HG03521 (cell line): ENCODE data around the gene ARVCF.

Source experiments
- ATAC-seq: cut with Tn5 transposase; IDR thresholded peaks from one replicate; pipeline ENCODE4 v1.9.1; 2021; ENCODE audit warnings: mild to moderate bottlenecking, moderate library complexity; ENCODE audit not compliant: unreplicated experiment

The ARVCF gene

GRCh38 chr22:19987394-19988306, 29.0 kb downstream of the ARVCF start:
- ATAC-seq = no peak

GRCh38 chr22:19986410-19987341, 29.9 kb downstream of the ARVCF start:
- peak; percentile 47 for ATAC-seq

DNA sequence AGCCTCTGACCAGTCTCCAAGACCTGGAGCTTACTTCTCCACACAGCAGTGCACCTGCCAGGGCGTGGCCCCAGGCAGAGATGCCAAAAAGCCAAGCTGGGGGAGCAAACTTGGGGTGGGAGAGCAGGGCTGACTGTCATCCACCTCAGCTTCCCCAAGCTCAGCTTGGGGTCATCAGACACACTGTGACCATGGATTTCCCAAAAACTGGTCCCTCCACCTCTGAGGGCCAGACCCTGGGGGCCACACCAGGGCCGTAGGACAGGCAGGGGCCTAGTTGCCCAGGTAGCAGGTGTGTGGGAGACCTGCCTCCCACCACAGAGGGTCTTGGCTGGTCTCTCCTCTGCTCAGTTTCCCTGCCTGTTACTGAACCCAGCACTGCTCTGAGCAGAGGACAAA, 30.6 kb downstream of the ARVCF start:
- ATAC-seq = no peak

DNA sequence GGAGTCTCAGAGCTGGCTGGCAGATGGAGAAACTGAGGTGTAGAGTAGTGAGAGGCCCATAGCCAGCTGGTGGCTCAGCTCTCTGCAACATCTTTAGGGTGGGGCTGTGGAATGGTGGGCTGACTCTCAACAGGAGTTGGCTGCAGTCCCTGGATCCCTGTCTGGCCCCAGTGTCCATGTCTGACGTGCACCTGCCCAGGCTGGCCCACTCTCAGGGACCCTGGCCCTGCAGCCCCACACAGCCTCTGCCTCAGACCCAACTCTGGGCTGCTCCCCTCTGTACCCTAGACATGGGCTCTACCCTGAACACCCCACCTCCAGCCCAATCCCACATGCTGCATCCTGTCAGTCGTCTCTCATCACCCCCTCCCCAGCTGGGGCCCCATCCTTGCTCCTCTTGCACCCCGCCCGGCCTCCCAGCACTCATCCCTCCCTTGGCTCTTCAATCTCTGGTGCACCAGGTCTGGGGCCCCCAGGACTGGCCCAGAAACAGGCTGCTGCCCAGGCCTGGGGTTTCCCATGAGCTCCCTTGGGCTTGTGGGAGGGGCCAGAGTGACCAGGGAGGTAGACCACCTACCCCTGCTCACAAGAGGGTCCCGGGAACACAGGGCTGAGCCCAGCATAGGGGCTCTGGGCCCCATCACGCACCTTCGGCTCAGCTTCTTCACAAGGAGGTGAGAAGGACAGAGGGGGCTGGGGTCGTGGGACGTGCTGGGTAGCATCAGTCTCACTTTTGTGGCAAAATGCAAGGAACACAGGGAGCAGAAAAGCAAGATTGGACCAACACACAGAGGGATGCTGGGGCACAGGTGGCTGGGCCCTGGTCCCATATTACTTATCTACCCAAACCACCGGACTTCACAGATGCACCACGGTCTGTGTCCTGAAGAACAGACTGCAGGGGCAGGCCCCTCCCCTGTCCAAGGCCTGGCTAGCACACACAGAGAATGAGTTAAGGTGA, 31.5 kb downstream of the ARVCF start:
- no peak for ATAC-seq

GRCh38 chr22:19984201-19984753, 32.3 kb downstream of the ARVCF start:
- no peak for ATAC-seq

GRCh38 chr22:19983741-19984140, 32.9 kb downstream of the ARVCF start:
- no peak for ATAC-seq

- no peak for ATAC-seq
Measured at GRCh38 chr22:19982991-19983578, 33.5 kb downstream of the ARVCF start.

- ATAC-seq = no peak
Measured at GRCh38 chr22:19981961-19982920, 34.4 kb downstream of the ARVCF start.

GRCh38 chr22:19981171-19981960, 35.3 kb downstream of the ARVCF start:
- no peak for ATAC-seq

GRCh38 chr22:19980766-19981165, 35.9 kb downstream of the ARVCF start:
- no peak for ATAC-seq

DNA sequence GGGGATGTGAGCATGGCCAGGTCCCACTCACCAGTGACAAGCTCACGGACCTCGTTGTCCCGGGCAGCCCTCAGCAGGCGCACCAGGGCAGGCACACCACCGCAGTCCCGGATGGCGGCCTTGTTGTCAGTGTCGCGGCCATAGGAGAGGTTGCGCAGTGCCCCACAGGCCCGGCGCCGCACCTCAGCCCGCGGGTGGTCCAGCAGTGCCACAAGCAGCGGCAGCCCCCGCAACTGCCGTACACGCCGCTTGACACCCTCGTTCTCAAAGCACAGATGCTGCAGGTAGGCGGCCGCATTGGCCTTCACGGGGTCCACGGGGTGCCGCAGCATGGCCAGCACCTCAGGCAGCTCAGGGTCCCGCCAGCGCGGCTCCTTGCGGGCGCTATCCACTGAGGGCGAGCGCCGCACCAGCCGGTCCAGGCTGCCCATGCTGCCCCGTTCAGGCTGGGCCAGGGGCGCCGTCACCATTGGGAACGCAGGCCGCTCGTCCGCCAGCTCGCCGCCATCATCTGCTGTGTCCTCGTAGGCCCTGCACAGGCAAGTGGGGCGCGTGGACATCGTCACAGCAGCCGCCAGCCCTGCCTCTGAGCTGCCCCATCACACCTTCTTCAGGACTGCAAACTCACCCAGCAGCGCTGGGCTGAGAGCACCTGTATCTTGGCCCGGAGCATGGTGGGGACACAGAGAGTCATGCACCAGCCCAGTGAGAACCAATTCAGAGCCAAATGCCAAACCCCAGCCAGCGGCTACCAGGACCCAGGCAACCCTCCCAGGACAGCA, 36.7 kb downstream of the ARVCF start:
- ATAC-seq = no peak

DNA sequence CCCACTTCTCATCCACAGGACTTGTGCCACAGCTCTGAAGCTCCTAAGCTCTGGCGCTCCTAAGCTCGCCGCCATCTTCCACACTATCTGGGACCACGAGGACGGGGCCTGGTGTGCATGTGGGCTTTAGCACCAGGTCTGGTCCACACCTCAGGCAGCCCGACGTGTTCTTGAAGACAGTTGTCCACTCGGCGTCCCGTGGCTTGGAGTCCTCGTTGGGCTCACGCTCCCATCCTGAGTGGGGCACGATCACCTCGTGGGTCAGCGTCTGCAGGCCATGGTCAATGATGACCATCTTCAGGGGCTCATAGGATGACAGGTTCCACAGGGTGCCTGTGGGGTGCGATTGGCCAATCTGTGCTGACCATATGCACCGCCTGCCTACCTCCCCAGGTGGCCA, 37.9 kb downstream of the ARVCF start:
- ATAC-seq = no peak

DNA sequence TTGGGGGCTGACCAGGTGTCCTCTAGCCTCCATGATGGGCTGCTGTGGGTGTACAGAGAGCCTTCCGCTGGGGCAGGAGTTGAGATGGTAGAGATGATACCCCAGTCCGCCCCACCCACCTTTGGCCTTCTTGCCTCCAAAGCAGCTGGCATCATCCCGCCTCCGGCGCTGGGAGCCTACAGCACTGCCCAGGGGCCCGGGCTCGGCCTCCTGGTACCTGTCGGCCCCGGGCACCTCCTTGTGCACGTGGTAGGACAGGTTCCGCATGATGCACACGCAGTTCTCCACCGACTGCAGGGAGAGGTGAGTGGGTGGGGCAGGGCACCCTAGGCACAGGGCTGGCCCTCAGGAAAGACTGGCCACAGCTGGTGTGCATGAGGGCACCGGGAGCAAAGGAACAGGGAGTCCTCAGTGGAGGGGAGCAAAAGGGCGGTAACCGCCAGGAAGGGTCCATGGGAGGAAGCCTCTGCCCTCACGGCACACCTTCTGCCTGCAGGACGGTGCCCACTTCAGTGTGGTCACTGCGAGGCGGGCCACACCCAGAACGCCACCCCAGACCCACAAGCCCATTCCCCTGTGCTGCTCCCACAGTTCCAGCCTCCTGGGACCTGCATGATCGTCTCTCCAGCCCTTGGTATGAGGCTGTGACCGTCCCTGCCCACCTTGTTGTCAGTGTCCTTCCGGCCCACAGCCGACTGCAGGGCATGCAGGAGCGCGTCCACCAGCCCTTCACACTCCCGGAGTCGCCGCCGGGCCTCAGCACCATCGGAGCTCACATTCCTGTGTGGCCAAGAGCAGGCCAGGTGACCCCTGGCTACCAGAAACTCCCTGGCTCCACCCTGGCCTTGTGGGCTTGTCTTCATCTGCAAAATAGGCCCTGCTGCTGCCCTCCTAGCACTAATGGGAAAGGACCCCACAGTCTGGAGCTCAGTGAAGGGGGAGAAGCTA, 39.1 kb downstream of the ARVCF start:
- no peak for ATAC-seq

DNA sequence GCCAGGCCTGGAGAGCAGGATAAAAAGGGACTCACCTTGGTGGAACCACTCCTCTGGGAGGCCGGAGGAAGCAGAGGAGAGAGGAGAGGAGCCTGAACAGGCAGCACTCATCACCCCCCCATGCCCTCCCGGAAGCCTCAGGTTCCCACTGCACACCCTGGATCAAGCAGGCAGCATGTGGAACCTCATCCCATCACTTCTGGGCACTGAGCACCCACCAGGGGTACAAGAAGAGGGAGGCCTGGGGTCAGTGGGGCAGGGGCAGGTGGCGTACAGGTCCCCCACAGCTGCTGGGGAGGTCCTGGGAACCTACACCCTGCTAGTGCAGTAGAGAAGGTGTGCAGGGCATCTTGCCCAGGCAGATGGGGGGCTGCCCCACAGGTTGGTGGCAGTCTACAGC, 40.0 kb downstream of the ARVCF start:
- no peak for ATAC-seq

DNA sequence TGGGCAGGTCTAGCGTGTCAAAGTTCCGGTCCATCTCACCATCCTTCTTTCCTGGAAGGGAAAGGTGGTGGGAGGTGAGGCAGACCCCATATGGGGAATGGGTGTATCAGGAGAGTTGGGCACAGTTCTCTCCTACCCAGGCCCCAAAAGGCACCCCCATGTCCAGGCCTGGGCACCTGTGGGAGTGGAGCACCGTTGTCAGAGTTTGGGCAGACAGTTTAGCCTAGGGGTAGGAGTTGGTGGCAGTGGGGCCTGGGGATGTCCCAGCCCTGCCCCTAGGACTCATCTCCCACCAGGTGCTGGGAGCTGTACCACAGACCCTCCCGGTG, 41.0 kb downstream of the ARVCF start:
- no peak for ATAC-seq
